ENCODE results near the gene CDK14.

The CDK14 gene

DNA sequence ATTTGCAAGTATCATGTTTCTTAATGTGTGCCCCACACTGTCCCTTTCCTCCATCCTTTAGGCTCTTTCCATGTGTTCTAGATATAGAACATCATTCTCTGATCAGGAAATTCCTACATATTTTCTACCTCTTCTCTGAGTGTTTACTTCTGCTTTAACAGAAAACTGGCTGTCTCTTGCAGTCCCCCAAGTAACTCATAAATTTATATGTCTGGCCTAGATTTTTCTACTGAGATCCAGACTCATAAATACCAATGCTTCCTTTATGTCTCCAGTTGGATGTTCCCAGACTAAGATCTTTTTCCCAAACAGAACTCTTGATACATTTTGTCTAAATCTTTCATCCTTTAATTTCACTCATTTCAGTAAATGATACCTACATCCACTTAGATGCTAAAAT, 181.8 kb downstream of the CDK14 start:
- Histone ChIP-seq H3K9ac (ENCODE audit: low read length) (no peak overlapping the region; the same call in 1 of the 2 replicates), H4K20me1 (ENCODE audit: insufficient read depth, low read length) (no peaks in the 10 kb centered on the region), H3F3A (ENCODE audit: insufficient read depth, low read length) (no peaks in the 10 kb centered on the region), H2AFZ (ENCODE audit: low read length) (no peak overlapping the region), H3K9me2 (ENCODE audit: low read depth, low read length) (no peaks in the 10 kb centered on the region), H3K9me3 (ENCODE audit: low read length) (peaks cover 9% of the 10 kb centered on the region), H3K4me3 (ENCODE audit: low read depth, low read length, poor library complexity, severe bottlenecking) (no peak overlapping the region), H3K4me2 (ENCODE audit: low read length) (no peak overlapping the region; the same call in 1 of the 2 replicates), H3K79me2 (ENCODE audit: insufficient read depth, low read length) (peaks cover 64% of the 10 kb centered on the region), H3K27ac (ENCODE audit: low read depth, low read length, poor library complexity, severe bottlenecking) (peak overlapping the region; percentile 83), H3K36me3 (ENCODE audit: insufficient read depth, low read length) (peaks cover 51% of the 10 kb centered on the region), H3K27me3 (ENCODE audit: insufficient read depth, low read length) (no peaks in the 10 kb centered on the region), H3K4me1 (ENCODE audit: insufficient read depth, low read length, severe bottlenecking) (peaks cover 38% of the 10 kb centered on the region)
- TF ChIP-seq EZH2 (IDR thresholded peaks at IDR 0.05; ENCODE audit: borderline replicate concordance, low read length) = no peak
- TF ChIP-seq, protein P1, sequence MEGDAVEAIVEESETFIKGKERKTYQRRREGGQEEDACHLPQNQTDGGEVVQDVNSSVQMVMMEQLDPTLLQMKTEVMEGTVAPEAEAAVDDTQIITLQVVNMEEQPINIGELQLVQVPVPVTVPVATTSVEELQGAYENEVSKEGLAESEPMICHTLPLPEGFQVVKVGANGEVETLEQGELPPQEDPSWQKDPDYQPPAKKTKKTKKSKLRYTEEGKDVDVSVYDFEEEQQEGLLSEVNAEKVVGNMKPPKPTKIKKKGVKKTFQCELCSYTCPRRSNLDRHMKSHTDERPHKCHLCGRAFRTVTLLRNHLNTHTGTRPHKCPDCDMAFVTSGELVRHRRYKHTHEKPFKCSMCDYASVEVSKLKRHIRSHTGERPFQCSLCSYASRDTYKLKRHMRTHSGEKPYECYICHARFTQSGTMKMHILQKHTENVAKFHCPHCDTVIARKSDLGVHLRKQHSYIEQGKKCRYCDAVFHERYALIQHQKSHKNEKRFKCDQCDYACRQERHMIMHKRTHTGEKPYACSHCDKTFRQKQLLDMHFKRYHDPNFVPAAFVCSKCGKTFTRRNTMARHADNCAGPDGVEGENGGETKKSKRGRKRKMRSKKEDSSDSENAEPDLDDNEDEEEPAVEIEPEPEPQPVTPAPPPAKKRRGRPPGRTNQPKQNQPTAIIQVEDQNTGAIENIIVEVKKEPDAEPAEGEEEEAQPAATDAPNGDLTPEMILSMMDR (IDR thresholded peaks at IDR 0.05; ENCODE audit: low read length) = no peak

DNA sequence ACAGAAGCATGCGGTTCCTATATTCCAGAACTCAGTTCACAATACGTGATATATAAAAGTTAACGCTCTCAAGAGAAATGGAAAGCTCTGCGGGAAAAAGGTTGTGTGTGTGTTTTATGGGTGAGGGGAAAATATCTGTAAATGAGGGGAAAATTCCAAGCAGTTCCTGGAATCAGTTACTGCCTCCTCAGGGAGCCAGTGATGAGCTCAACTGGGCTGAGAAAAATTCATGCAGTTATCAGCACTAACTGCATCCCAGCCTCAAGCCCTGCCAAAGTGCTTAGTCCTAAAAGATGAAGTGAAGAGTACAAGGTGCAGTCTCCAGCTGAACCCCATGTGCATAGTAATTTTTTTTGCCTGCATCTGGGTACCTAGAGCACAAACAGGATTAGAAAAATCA, 191.9 kb downstream of the CDK14 start:
- Histone ChIP-seq H4K20me1 (ENCODE audit: insufficient read depth, low read length) (no peaks in the 10 kb centered on the region), H2AFZ (ENCODE audit: low read length) (no peak overlapping the region), H3K4me1 (ENCODE audit: insufficient read depth, low read length, severe bottlenecking) (no peaks in the 10 kb centered on the region), H3K79me2 (ENCODE audit: insufficient read depth, low read length) (peaks cover 52% of the 10 kb centered on the region), H3K27ac (ENCODE audit: low read depth, low read length, poor library complexity, severe bottlenecking) (peak overlapping the region; percentile 1), H3K9me3 (ENCODE audit: low read length) (peaks cover 15% of the 10 kb centered on the region), H3K36me3 (ENCODE audit: insufficient read depth, low read length) (peaks cover 75% of the 10 kb centered on the region), H3K9ac (ENCODE audit: low read length) (no peak overlapping the region), H3K4me3 (ENCODE audit: low read depth, low read length, poor library complexity, severe bottlenecking) (no peak overlapping the region), H3F3A (ENCODE audit: insufficient read depth, low read length) (no peaks in the 10 kb centered on the region), H3K9me2 (ENCODE audit: low read depth, low read length) (no peaks in the 10 kb centered on the region), H3K27me3 (ENCODE audit: insufficient read depth, low read length) (no peaks in the 10 kb centered on the region), H3K4me2 (ENCODE audit: low read length) (no peak overlapping the region)
- TF ChIP-seq EZH2 (IDR thresholded peaks at IDR 0.05; ENCODE audit: borderline replicate concordance, low read length) = no peak
- TF ChIP-seq, protein P1 (IDR thresholded peaks at IDR 0.05; ENCODE audit: low read length) = no peak

GRCh38 chr7:90789736-90790306, 193.7 kb downstream of the CDK14 start:
- no peaks in the 10 kb centered on the region for H3K27me3 ChIP-seq (ENCODE audit: insufficient read depth, low read length)
- no peaks in the 10 kb centered on the region for H3K4me1 ChIP-seq (ENCODE audit: insufficient read depth, low read length, severe bottlenecking)
- TF ChIP-seq, protein P1 (IDR thresholded peaks at IDR 0.05; ENCODE audit: low read length) = no peak
- no peak for TF ChIP-seq EZH2 (IDR thresholded peaks at IDR 0.05; ENCODE audit: borderline replicate concordance, low read length)
- H3K36me3 ChIP-seq (ENCODE audit: insufficient read depth, low read length) = peaks cover 76% of the 10 kb centered on the region
- H2AFZ ChIP-seq (ENCODE audit: low read length) = no peak overlapping the region
- peaks cover 18% of the 10 kb centered on the region for H3K9me3 ChIP-seq (ENCODE audit: low read length)
- no peaks in the 10 kb centered on the region for H3F3A ChIP-seq (ENCODE audit: insufficient read depth, low read length)
- no peak overlapping the region for H3K9ac ChIP-seq (ENCODE audit: low read length)
- H4K20me1 ChIP-seq (ENCODE audit: insufficient read depth, low read length) = no peaks in the 10 kb centered on the region
- H3K9me2 ChIP-seq (ENCODE audit: low read depth, low read length) = no peaks in the 10 kb centered on the region
- peaks cover 40% of the 10 kb centered on the region for H3K79me2 ChIP-seq (ENCODE audit: insufficient read depth, low read length)
- no peak overlapping the region for H3K4me3 ChIP-seq (ENCODE audit: low read depth, low read length, poor library complexity, severe bottlenecking)
- no peak overlapping the region for H3K27ac ChIP-seq (ENCODE audit: low read depth, low read length, poor library complexity, severe bottlenecking)
- H3K4me2 ChIP-seq (ENCODE audit: low read length) = no peak overlapping the region
